WTC11 (cell line): ENCODE data around the gene TNK2. TPM values are rescaled to one million over a fixed set of nuclear protein-coding genes. Genes with fewer than 3 reads are reported as not detected.

Experiments used
- ATAC-seq: fragments of 200-7000 bp; cut with Tn5 transposase; 2 replicates; pipeline ENCODE4 v1.10.0; 2021; ENCODE audit warnings: mild to moderate bottlenecking, moderate library complexity
- CTCF ChIA-PET: fragments of 300-600 bp; sonication (Branson Sonifier 250); formaldehyde crosslinking; loops from one replicate; lab custom pipeline; 2021; ENCODE audit warnings: antibody characterized with exemption; lab: Charles Lee
- POLR2A ChIA-PET: fragments of 350-600 bp; sonication (Branson Sonifier 250); formaldehyde crosslinking; loops from one replicate; lab custom pipeline; 2021; ENCODE audit warnings: antibody characterized with exemption; lab: Charles Lee
- DNase-seq: peaks from one replicate; pipeline ENCODE4 v3.0.0; 2021; ENCODE audit warnings: low spot score
- H3K27ac Mint-ChIP-seq: 2 replicates; pipeline ENCODE4 v1.8.0; 2021; ENCODE audit warnings: mixed read lengths
- H3K27me3 Mint-ChIP-seq: 2 replicates; pipeline ENCODE4 v1.8.0; 2021; ENCODE audit warnings: low read depth, mild to moderate bottlenecking, moderate library complexity, mixed read lengths
- H3K36me3 Mint-ChIP-seq: 2 replicates; pipeline ENCODE4 v1.8.0; 2021; ENCODE audit warnings: mixed read lengths
- H3K4me1 Mint-ChIP-seq: 2 replicates; pipeline ENCODE4 v1.8.0; 2022; ENCODE audit warnings: mixed read lengths
- H3K4me3 Mint-ChIP-seq: 2 replicates; pipeline ENCODE4 v1.8.0; 2021; ENCODE audit warnings: mild to moderate bottlenecking, moderate library complexity, mixed read lengths
- H3K9me3 Mint-ChIP-seq: 2 replicates; pipeline ENCODE4 v1.8.0; 2021; ENCODE audit warnings: mixed read lengths
- AFF4 ChIP-seq: sonication (generic); formaldehyde crosslinking; IDR thresholded peaks from 2 replicates; pipeline ENCODE4 v1.8.1; 2023; ENCODE audit warnings: mild to moderate bottlenecking, missing genetic modification reagents, borderline replicate concordance
- ESRRA ChIP-seq: sonication (generic); formaldehyde crosslinking; IDR thresholded peaks from 2 replicates; pipeline ENCODE4 v1.8.1; 2022; ENCODE audit warnings: mild to moderate bottlenecking, missing genetic modification reagents, borderline replicate concordance
- FOXK1 ChIP-seq: sonication (generic); formaldehyde crosslinking; IDR thresholded peaks from 2 replicates; pipeline ENCODE4 v1.8.0; 2022; ENCODE audit warnings: mild to moderate bottlenecking, moderate library complexity, missing genetic modification reagents
- JUN ChIP-seq: sonication (generic); formaldehyde crosslinking; IDR thresholded peaks from 2 replicates; pipeline ENCODE4 v1.8.0; 2023; ENCODE audit warnings: mild to moderate bottlenecking, missing genetic modification reagents
- OVOL2 ChIP-seq: fragments of 250-450 bp; sonication (Bioruptor Pico); IDR thresholded peaks from 2 replicates; pipeline ENCODE4 v1.9.0; 2021; ENCODE audit warnings: mild to moderate bottlenecking, borderline replicate concordance
- RORB ChIP-seq: fragments of 250-450 bp; sonication (Bioruptor Pico); IDR thresholded peaks from 2 replicates; pipeline ENCODE4 v1.9.0; 2021; ENCODE audit warnings: mild to moderate bottlenecking
- SMAD4 ChIP-seq: sonication (generic); formaldehyde crosslinking; IDR thresholded peaks from 2 replicates; pipeline ENCODE4 v1.8.0; 2022; ENCODE audit warnings: mild to moderate bottlenecking, missing genetic modification reagents
- TEAD1 ChIP-seq: sonication (generic); formaldehyde crosslinking; IDR thresholded peaks from 2 replicates; pipeline ENCODE4 v1.8.0; 2022; ENCODE audit warnings: mild to moderate bottlenecking, missing genetic modification reagents
- ZBTB21 ChIP-seq: sonication (generic); formaldehyde crosslinking; IDR thresholded peaks from 2 replicates; pipeline ENCODE4 v1.8.1; 2023; ENCODE audit warnings: mild to moderate bottlenecking, missing genetic modification reagents, borderline replicate concordance
- ZNF121 ChIP-seq: sonication (generic); formaldehyde crosslinking; IDR thresholded peaks from 2 replicates; pipeline ENCODE4 v1.8.0; 2023; ENCODE audit warnings: missing genetic modification reagents
- ZNF232 ChIP-seq: sonication (generic); formaldehyde crosslinking; IDR thresholded peaks from 2 replicates; pipeline ENCODE4 v1.8.0; 2022; ENCODE audit warnings: mild to moderate bottlenecking, missing genetic modification reagents
- ZNF281 ChIP-seq: sonication (generic); formaldehyde crosslinking; IDR thresholded peaks from 2 replicates; pipeline ENCODE4 v1.8.0; 2023; ENCODE audit warnings: mild to moderate bottlenecking, missing genetic modification reagents
- ZNF396 ChIP-seq: fragments of 250-450 bp; sonication (Bioruptor Pico); IDR thresholded peaks from 2 replicates; pipeline ENCODE4 v1.8.0; 2021; ENCODE audit warnings: mild to moderate bottlenecking, moderate library complexity, borderline replicate concordance
- ZNF423 ChIP-seq: fragments of 250-450 bp; sonication (Bioruptor Pico); IDR thresholded peaks from 2 replicates; pipeline ENCODE4 v2.1.2; 2022; ENCODE audit warnings: mild to moderate bottlenecking, moderate library complexity
- ZNF671 ChIP-seq: fragments of 250-450 bp; sonication (Bioruptor Pico); IDR thresholded peaks from 2 replicates; pipeline ENCODE4 v1.8.0; 2021; ENCODE audit warnings: mild to moderate bottlenecking
- total RNA-seq: library from RNA; stranded (reverse); gene quantifications from 3 replicates; pipeline ENCODE4 v1.2.3, GENCODE V29; 2021
- TF ChIP-seq, protein P1 (sequence below): sonication (generic); formaldehyde crosslinking; IDR thresholded peaks from 2 replicates; pipeline ENCODE4 v1.8.0; 2023; ENCODE audit warnings: missing genetic modification reagents, mild to moderate bottlenecking, borderline replicate concordance
- TF ChIP-seq, protein P2 (sequence below): sonication (generic); formaldehyde crosslinking; IDR thresholded peaks from 2 replicates; pipeline ENCODE4 v1.8.1; 2023; ENCODE audit warnings: mild to moderate bottlenecking, missing genetic modification reagents, moderate library complexity

Gene TNK2
- total RNA-seq, 1 experiment from 2014 or later: 58.4 TPM

GRCh38 chr3:195828762-195829161 is 79.6 kb downstream of the TNK2 start:
- no peak for ATAC-seq
- peaks cover 6% of the 10 kb centered on the region; the same call in 1 of the 2 replicates for H3K9me3 Mint-ChIP-seq
- no peaks in the 10 kb centered on the region for H3K27me3 Mint-ChIP-seq
- CTCF ChIA-PET: no interaction called here
- no peak overlapping the region for H3K4me3 Mint-ChIP-seq
- 0 out of 2 replicates have a peak, but pooled peaks cover 1% of the 10 kb centered on the region for H3K4me1 Mint-ChIP-seq
- no peak overlapping the region for H3K27ac Mint-ChIP-seq
- no peak for TF ChIP-seq ZNF281 (CRISPR knock-in tag)
- no peak for TF ChIP-seq ESRRA (CRISPR knock-in tag)
- no peak for TF ChIP-seq ZNF423
- TF ChIP-seq SMAD4: no peak
- TF ChIP-seq ZNF121 (CRISPR knock-in tag): peak; percentile 87
- no peak for TF ChIP-seq ZNF396 (CRISPR knock-in tag)
- no peak for TF ChIP-seq AFF4 (CRISPR knock-in tag)
- POLR2A ChIA-PET: no interaction called here
- DNase-seq: no peak
- no peaks in the 10 kb centered on the region; the same call in none of the 2 replicates for H3K36me3 Mint-ChIP-seq

- no peak for ATAC-seq
Measured at GRCh38 chr3:195825857-195826804, 82.2 kb downstream of the TNK2 start.

More at GRCh38 chr3:195825857-195826804, 82.2 kb downstream of the TNK2 start:
- peak overlapping the region; percentile 45; the same call in 1 of the 2 replicates for H3K27ac Mint-ChIP-seq
- TF ChIP-seq RORB (CRISPR knock-in tag) (no peak), FOXK1 (CRISPR knock-in tag) (no peak), JUN (CRISPR knock-in tag) (no peak), OVOL2 (CRISPR knock-in tag) (no peak), TEAD1 (CRISPR knock-in tag) (no peak), AFF4 (CRISPR knock-in tag) (no peak), ZBTB21 (CRISPR knock-in tag) (no peak), ZNF671 (CRISPR knock-in tag) (no peak), ZNF232 (CRISPR knock-in tag) (no peak)
- TF ChIP-seq, protein P1, sequence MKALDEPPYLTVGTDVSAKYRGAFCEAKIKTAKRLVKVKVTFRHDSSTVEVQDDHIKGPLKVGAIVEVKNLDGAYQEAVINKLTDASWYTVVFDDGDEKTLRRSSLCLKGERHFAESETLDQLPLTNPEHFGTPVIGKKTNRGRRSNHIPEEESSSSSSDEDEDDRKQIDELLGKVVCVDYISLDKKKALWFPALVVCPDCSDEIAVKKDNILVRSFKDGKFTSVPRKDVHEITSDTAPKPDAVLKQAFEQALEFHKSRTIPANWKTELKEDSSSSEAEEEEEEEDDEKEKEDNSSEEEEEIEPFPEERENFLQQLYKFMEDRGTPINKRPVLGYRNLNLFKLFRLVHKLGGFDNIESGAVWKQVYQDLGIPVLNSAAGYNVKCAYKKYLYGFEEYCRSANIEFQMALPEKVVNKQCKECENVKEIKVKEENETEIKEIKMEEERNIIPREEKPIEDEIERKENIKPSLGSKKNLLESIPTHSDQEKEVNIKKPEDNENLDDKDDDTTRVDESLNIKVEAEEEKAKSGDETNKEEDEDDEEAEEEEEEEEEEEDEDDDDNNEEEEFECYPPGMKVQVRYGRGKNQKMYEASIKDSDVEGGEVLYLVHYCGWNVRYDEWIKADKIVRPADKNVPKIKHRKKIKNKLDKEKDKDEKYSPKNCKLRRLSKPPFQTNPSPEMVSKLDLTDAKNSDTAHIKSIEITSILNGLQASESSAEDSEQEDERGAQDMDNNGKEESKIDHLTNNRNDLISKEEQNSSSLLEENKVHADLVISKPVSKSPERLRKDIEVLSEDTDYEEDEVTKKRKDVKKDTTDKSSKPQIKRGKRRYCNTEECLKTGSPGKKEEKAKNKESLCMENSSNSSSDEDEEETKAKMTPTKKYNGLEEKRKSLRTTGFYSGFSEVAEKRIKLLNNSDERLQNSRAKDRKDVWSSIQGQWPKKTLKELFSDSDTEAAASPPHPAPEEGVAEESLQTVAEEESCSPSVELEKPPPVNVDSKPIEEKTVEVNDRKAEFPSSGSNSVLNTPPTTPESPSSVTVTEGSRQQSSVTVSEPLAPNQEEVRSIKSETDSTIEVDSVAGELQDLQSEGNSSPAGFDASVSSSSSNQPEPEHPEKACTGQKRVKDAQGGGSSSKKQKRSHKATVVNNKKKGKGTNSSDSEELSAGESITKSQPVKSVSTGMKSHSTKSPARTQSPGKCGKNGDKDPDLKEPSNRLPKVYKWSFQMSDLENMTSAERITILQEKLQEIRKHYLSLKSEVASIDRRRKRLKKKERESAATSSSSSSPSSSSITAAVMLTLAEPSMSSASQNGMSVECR (CRISPR knock-in tag): no peak
- TF ChIP-seq, protein P2, sequence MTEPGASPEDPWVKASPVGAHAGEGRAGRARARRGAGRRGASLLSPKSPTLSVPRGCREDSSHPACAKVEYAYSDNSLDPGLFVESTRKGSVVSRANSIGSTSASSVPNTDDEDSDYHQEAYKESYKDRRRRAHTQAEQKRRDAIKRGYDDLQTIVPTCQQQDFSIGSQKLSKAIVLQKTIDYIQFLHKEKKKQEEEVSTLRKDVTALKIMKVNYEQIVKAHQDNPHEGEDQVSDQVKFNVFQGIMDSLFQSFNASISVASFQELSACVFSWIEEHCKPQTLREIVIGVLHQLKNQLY (CRISPR knock-in tag): no peak
- TF ChIP-seq, all 79 proteins: peak for 0
- H3K4me1 Mint-ChIP-seq: peaks cover 6% of the 10 kb centered on the region; the same call in 1 of the 2 replicates
- no peaks in the 10 kb centered on the region for H3K27me3 Mint-ChIP-seq
- ChIA-PET CTCF (no interaction called here), POLR2A (no interaction called here)
- H3K9me3 Mint-ChIP-seq: no peaks in the 10 kb centered on the region
- H3K36me3 Mint-ChIP-seq: no peaks in the 10 kb centered on the region; the same call in 1 of the 2 replicates
- no peak for DNase-seq
- no peak overlapping the region for H3K4me3 Mint-ChIP-seq
